T-helper 17 cell (primary cell): ENCODE measurements around the gene PRDM16. TPM values are rescaled to one million over a fixed set of nuclear protein-coding genes. Genes with fewer than 3 reads are reported as not detected.
A peak's percentile ranks its signal among the peaks of the same experiment; 100 is the strongest.

ENCODE experiments used
- ATAC-seq: fragments of 150-1000 bp; cut with Tn5 transposase; 2 replicates; pipeline ENCODE4 v1.10.0; 2021; ENCODE audit warnings: mild to moderate bottlenecking, moderate library complexity
- DNase-seq, 3 donors: peaks; one replicate each; pipeline versions ENCODE4 v3.0.0 to v3.0.0-alpha.2; 2020 to 2021
- H3K9me3 ChIP-seq: one replicate; pipeline ENCODE4 v1.7.0; 2013; ENCODE audit warnings: low read length, mild to moderate bottlenecking; ENCODE audit not compliant: control insufficient read depth, poor library complexity, severe bottlenecking
- H3K27ac Mint-ChIP-seq: one replicate; pipeline ENCODE4 v1.8.0; 2022; ENCODE audit warnings: mild to moderate bottlenecking, moderate library complexity, mixed read lengths
- H3K27me3 Mint-ChIP-seq: one replicate; pipeline ENCODE4 v1.8.0; 2022; ENCODE audit warnings: mixed read lengths
- H3K36me3 Mint-ChIP-seq: one replicate; pipeline ENCODE4 v1.8.0; 2022; ENCODE audit warnings: low read depth, mixed read lengths
- H3K4me1 Mint-ChIP-seq: one replicate; pipeline ENCODE4 v1.8.0; 2022; ENCODE audit warnings: mild to moderate bottlenecking, mixed read lengths
- H3K4me3 Mint-ChIP-seq: one replicate; pipeline ENCODE4 v1.8.0; 2022; ENCODE audit warnings: mild to moderate bottlenecking, moderate library complexity, mixed read lengths
- total RNA-seq, 4 donors: library from RNA in 2 of 4; stranded (reverse) in 2 of 4; gene quantifications; one replicate each; pipeline ENCODE4 v1.2.3 and lab custom pipeline; 2022 to 2026

PRDM16 gene
- total RNA-seq, 2 donors from 2014 or later, result not detected

GRCh38 chr1:3470650-3471355, 401.8 kb downstream of the PRDM16 start:
- Mint-ChIP-seq H3K36me3 (peaks cover 2% of the 10 kb centered on the region), H3K27ac (no peak overlapping the region), H3K4me3 (no peak overlapping the region), H3K27me3 (peaks cover 8% of the 10 kb centered on the region), H3K4me1 (peaks cover 8% of the 10 kb centered on the region)
- no peaks in the 10 kb centered on the region for H3K9me3 ChIP-seq
- ATAC-seq (no peak), DNase-seq (peak in 1 of 3 donors; percentile 9)

- Mint-ChIP-seq H3K4me3 (no peak overlapping the region), H3K27me3 (peaks cover 5% of the 10 kb centered on the region), H3K4me1 (peaks cover 6% of the 10 kb centered on the region), H3K36me3 (peaks cover 2% of the 10 kb centered on the region), H3K27ac (no peak overlapping the region)
- DNase-seq, result no peak
- no peak for ATAC-seq
- no peaks in the 10 kb centered on the region for H3K9me3 ChIP-seq
These were observed 402.5 kb downstream of the PRDM16 start for GRCh38 chr1:3471356-3472087.

- peaks cover 5% of the 10 kb centered on the region for H3K27me3 Mint-ChIP-seq
- no peak overlapping the region for H3K27ac Mint-ChIP-seq
- H3K36me3 Mint-ChIP-seq, result peaks cover 2% of the 10 kb centered on the region
- ATAC-seq (no peak), DNase-seq (no peak)
- no peak overlapping the region for H3K4me3 Mint-ChIP-seq
- no peaks in the 10 kb centered on the region for H3K9me3 ChIP-seq
- peaks cover 6% of the 10 kb centered on the region for H3K4me1 Mint-ChIP-seq
These were observed 403.3 kb downstream of the PRDM16 start for GRCh38 chr1:3472088-3472850.

GRCh38 chr1:3472906-3473305, 403.9 kb downstream of the PRDM16 start:
- DNase-seq (no peak), ATAC-seq (no peak)
- H3K27ac Mint-ChIP-seq, result no peak overlapping the region
- no peaks in the 10 kb centered on the region for H3K9me3 ChIP-seq
- peaks cover 6% of the 10 kb centered on the region for H3K4me1 Mint-ChIP-seq
- H3K4me3 Mint-ChIP-seq, result no peak overlapping the region
- peaks cover 2% of the 10 kb centered on the region for H3K36me3 Mint-ChIP-seq
- H3K27me3 Mint-ChIP-seq, result peaks cover 5% of the 10 kb centered on the region

- peaks cover 5% of the 10 kb centered on the region for H3K27me3 Mint-ChIP-seq
- no peak overlapping the region for H3K4me3 Mint-ChIP-seq
- peaks cover 2% of the 10 kb centered on the region for H3K36me3 Mint-ChIP-seq
- no peak overlapping the region for H3K27ac Mint-ChIP-seq
- no peak for DNase-seq
- ATAC-seq, result no peak
- H3K9me3 ChIP-seq, result no peaks in the 10 kb centered on the region
- peaks cover 6% of the 10 kb centered on the region for H3K4me1 Mint-ChIP-seq
These were observed 404.4 kb downstream of the PRDM16 start for GRCh38 chr1:3473381-3473844.

GRCh38 chr1:3474016-3474415, 405.0 kb downstream of the PRDM16 start:
- no peak overlapping the region for H3K27ac Mint-ChIP-seq
- ATAC-seq, result no peak

GRCh38 chr1:3474421-3474820, 405.4 kb downstream of the PRDM16 start:
- Mint-ChIP-seq H3K27me3 (peaks cover 5% of the 10 kb centered on the region), H3K4me3 (no peak overlapping the region), H3K27ac (no peak overlapping the region), H3K36me3 (peaks cover 2% of the 10 kb centered on the region), H3K4me1 (peaks cover 6% of the 10 kb centered on the region)
- DNase-seq, result no peak
- no peak for ATAC-seq
- no peaks in the 10 kb centered on the region for H3K9me3 ChIP-seq

More at GRCh38 chr1:3474016-3474415, 405.0 kb downstream of the PRDM16 start:
- H3K9me3 ChIP-seq, result no peaks in the 10 kb centered on the region
- H3K4me3 Mint-ChIP-seq, result no peak overlapping the region
- H3K27me3 Mint-ChIP-seq, result peaks cover 5% of the 10 kb centered on the region
- no peak for DNase-seq
- peaks cover 6% of the 10 kb centered on the region for H3K4me1 Mint-ChIP-seq
- peaks cover 2% of the 10 kb centered on the region for H3K36me3 Mint-ChIP-seq

- H3K4me1 Mint-ChIP-seq, result peaks cover 2% of the 10 kb centered on the region
- H3K36me3 Mint-ChIP-seq, result no peaks in the 10 kb centered on the region
- H3K27me3 Mint-ChIP-seq, result peaks cover 5% of the 10 kb centered on the region
- no peak for ATAC-seq
- DNase-seq, result no peak
- no peaks in the 10 kb centered on the region for H3K9me3 ChIP-seq
- H3K27ac Mint-ChIP-seq, result no peak overlapping the region
- no peak overlapping the region for H3K4me3 Mint-ChIP-seq
These were observed 407.0 kb downstream of the PRDM16 start for GRCh38 chr1:3475839-3476573.

- DNase-seq, result no peak
- peaks cover 2% of the 10 kb centered on the region for H3K4me1 Mint-ChIP-seq
- H3K27me3 Mint-ChIP-seq, result peaks cover 5% of the 10 kb centered on the region
- no peak for ATAC-seq
- no peaks in the 10 kb centered on the region for H3K9me3 ChIP-seq
- no peak overlapping the region for H3K4me3 Mint-ChIP-seq
- H3K36me3 Mint-ChIP-seq, result no peaks in the 10 kb centered on the region
- no peak overlapping the region for H3K27ac Mint-ChIP-seq
These were observed 407.7 kb downstream of the PRDM16 start for GRCh38 chr1:3476666-3477065.

GRCh38 chr1:3477241-3477995, 408.4 kb downstream of the PRDM16 start:
- H3K9me3 ChIP-seq, result no peaks in the 10 kb centered on the region
- peaks cover 5% of the 10 kb centered on the region for H3K27me3 Mint-ChIP-seq
- ATAC-seq, result no peak
- H3K4me3 Mint-ChIP-seq, result no peak overlapping the region
- DNase-seq, result no peak
- H3K36me3 Mint-ChIP-seq, result no peaks in the 10 kb centered on the region
- no peak overlapping the region for H3K27ac Mint-ChIP-seq
- peaks cover 2% of the 10 kb centered on the region for H3K4me1 Mint-ChIP-seq

GRCh38 chr1:3478187-3478586, 409.2 kb downstream of the PRDM16 start:
- H3K9me3 ChIP-seq, result no peaks in the 10 kb centered on the region
- H3K36me3 Mint-ChIP-seq, result no peaks in the 10 kb centered on the region
- no peak for ATAC-seq
- no peak overlapping the region for H3K27ac Mint-ChIP-seq
- H3K4me1 Mint-ChIP-seq, result peaks cover 2% of the 10 kb centered on the region
- no peak overlapping the region for H3K4me3 Mint-ChIP-seq
- H3K27me3 Mint-ChIP-seq, result peaks cover 5% of the 10 kb centered on the region
- no peak for DNase-seq
